Upper lobe of left lung (tissue), 6 donors: Measurements from ENCODE around the gene ADI1. TPM values are rescaled to one million over a fixed set of nuclear protein-coding genes. Genes with fewer than 3 reads are reported as not detected.

Experiments used
- ATAC-seq, 2 donors: fragments of 200-7000 bp; cut with Tn5 transposase; one replicate each; pipeline ENCODE4 v1.9.1; 2022; ENCODE audit warnings: mild to moderate bottlenecking in 2 of 2, moderate library complexity in 2 of 2; ENCODE audit not compliant: low FRiP score in 2 of 2
- DNase-seq, 2 donors: peaks; one replicate each; pipeline ENCODE4 v3.0.0-alpha.2; 2019 to 2020
- H3K27ac ChIP-seq, 4 donors: fragments of 200-600 bp; sonication (generic); one replicate each; pipeline ENCODE4 v1.5.1; 2016 to 2019
- H3K27me3 ChIP-seq, 4 donors: fragments of 200-600 bp; sonication (generic); one replicate each; pipeline ENCODE4 v1.5.1; 2017 to 2019
- H3K36me3 ChIP-seq, 4 donors: fragments of 200-600 bp; sonication (generic); one replicate each; pipeline ENCODE4 v1.5.1; 2016 to 2019
- H3K4me1 ChIP-seq, 4 donors: fragments of 200-600 bp; sonication (generic); one replicate each; pipeline ENCODE4 v1.5.1; 2018 to 2019
- H3K4me3 ChIP-seq, 4 donors: fragments of 200-600 bp; sonication (generic); one replicate each; pipeline ENCODE4 v1.5.1; 2017 to 2019; ENCODE audit warnings: mild to moderate bottlenecking in 2 of 4, moderate library complexity in 1 of 4
- H3K9me3 ChIP-seq, 4 donors: fragments of 200-600 bp; sonication (generic); one replicate each; pipeline ENCODE4 v1.5.1; 2018 to 2019
- CTCF ChIP-seq, 6 experiments: fragments of 450-650 bp in 4 of 6; fragments of 200-600 bp in 2 of 6; sonication (generic) in 2 of 6; IDR thresholded peaks; one replicate each; pipeline ENCODE4 v1.5.1; 2016 to 2019; ENCODE audit warnings: antibody characterized with exemption in 6 of 6
- EP300 ChIP-seq, 4 donors: sonication (generic); formaldehyde crosslinking; IDR thresholded peaks; one replicate each; pipeline ENCODE4 v1.5.1; 2017; ENCODE audit warnings: antibody characterized with exemption in 4 of 4, control low read depth in 2 of 4
- POLR2A ChIP-seq, 4 donors: fragments of 450-650 bp; IDR thresholded peaks; one replicate each; pipeline ENCODE4 v1.5.1; 2016 to 2017; ENCODE audit warnings: antibody characterized with exemption in 4 of 4, mild to moderate bottlenecking in 2 of 4
- POLR2AphosphoS5 ChIP-seq, 2 donors: sonication (generic); formaldehyde crosslinking; IDR thresholded peaks; one replicate each; pipeline ENCODE4 v1.5.1; 2017; ENCODE audit warnings: antibody characterized with exemption in 2 of 2
- WGBS, 2 donors: methylation state at CpG; one replicate each; pipeline ENCODE4 v1.1.5; 2017 to 2018; 5-methylcytosine and 5-hydroxymethylcytosine counted together
- total RNA-seq, 6 donors: library from RNA; depleted of rRNA in 4 of 6; stranded (reverse); fragments of >200 nt in 4 of 6; gene quantifications; one replicate each; pipeline versions ENCODE4 v1.1.0 to v1.2.1, GENCODE V29; 2016 to 2021
- donor health status: DM: no; HTN: no; CAD: no; lungs with moderate emphysema.
- donor health status: DM: no; HTN: yes; CAD: no; lungs with severe emphysema.

The ADI1 gene
- total RNA-seq, 6 donors from 2014 or later = 40.9 to 87.3 (median 77.3) TPM

GRCh38 chr2:3512086-3512485 is 7.2 kb downstream of the ADI1 start:
- Histone ChIP-seq H3K36me3 (peaks cover 10 to 44% (median 36%) of the 10 kb centered on the region in 4 donors), H3K4me3 (no peak overlapping the region), H3K27me3 (no peaks in the 10 kb centered on the region), H3K4me1 (no peaks in the 10 kb centered on the region), H3K27ac (no peak overlapping the region), H3K9me3 (no peaks in the 10 kb centered on the region)
- no peak for DNase-seq
- no peak for ATAC-seq
- TF ChIP-seq POLR2A (IDR thresholded peaks at IDR 0.05) (no peak), CTCF (IDR thresholded peaks at IDR 0.05) (no peak), POLR2AphosphoS5 (IDR thresholded peaks at IDR 0.05) (no peak), EP300 (IDR thresholded peaks at IDR 0.05) (no peak)
- WGBS, 2 donors = 49 to 77% methylated on average over 1 to 2 of the region's 2 CpGs

- no peak overlapping the region for H3K4me3 ChIP-seq
- H3K27me3 ChIP-seq = no peaks in the 10 kb centered on the region
- H3K4me1 ChIP-seq = no peaks in the 10 kb centered on the region
- no peak for DNase-seq
- no peaks in the 10 kb centered on the region for H3K9me3 ChIP-seq
- peaks cover 0 to 55% (median 19%) of the 10 kb centered on the region in 4 donors for H3K36me3 ChIP-seq
- ATAC-seq = no peak
- TF ChIP-seq CTCF (IDR thresholded peaks at IDR 0.05) (no peak), POLR2A (IDR thresholded peaks at IDR 0.05) (no peak), POLR2AphosphoS5 (IDR thresholded peaks at IDR 0.05) (no peak), EP300 (IDR thresholded peaks at IDR 0.05) (no peak)
- 59 to 74% methylated on average over 4 of the region's 4 CpGs for WGBS, 2 donors
- no peak overlapping the region for H3K27ac ChIP-seq
Observed at GRCh38 chr2:3505771-3506170, 13.6 kb downstream of the ADI1 start.

GRCh38 chr2:3504741-3505140 is 14.6 kb downstream of the ADI1 start:
- no peak for DNase-seq
- no peak for ATAC-seq
- Histone ChIP-seq H3K27ac (no peak overlapping the region), H3K4me1 (no peaks in the 10 kb centered on the region), H3K27me3 (no peaks in the 10 kb centered on the region), H3K36me3 (peaks cover 8 to 53% (median 24%) of the 10 kb centered on the region in 4 donors), H3K4me3 (no peak overlapping the region), H3K9me3 (no peaks in the 10 kb centered on the region)
- TF ChIP-seq POLR2AphosphoS5 (IDR thresholded peaks at IDR 0.05) (no peak), POLR2A (IDR thresholded peaks at IDR 0.05) (no peak), EP300 (IDR thresholded peaks at IDR 0.05) (no peak), CTCF (IDR thresholded peaks at IDR 0.05) (no peak)
- WGBS, 2 donors = 84 to 94% methylated on average over 5 of the region's 5 CpGs

GRCh38 chr2:3503483-3503882 is 15.8 kb downstream of the ADI1 start:
- 92% methylated on average over 13 of the region's 13 CpGs for WGBS, 2 donors
- no peaks in the 10 kb centered on the region for H3K4me1 ChIP-seq
- DNase-seq (no peak), ATAC-seq (no peak)
- H3K4me3 ChIP-seq = no peak overlapping the region
- H3K9me3 ChIP-seq = no peaks in the 10 kb centered on the region
- H3K27me3 ChIP-seq = no peaks in the 10 kb centered on the region
- no peak overlapping the region for H3K27ac ChIP-seq
- TF ChIP-seq POLR2A (IDR thresholded peaks at IDR 0.05) = no peak
- TF ChIP-seq EP300 (IDR thresholded peaks at IDR 0.05) = no peak
- no peak for TF ChIP-seq POLR2AphosphoS5 (IDR thresholded peaks at IDR 0.05)
- TF ChIP-seq CTCF (IDR thresholded peaks at IDR 0.05) = no peak
- peaks cover 19 to 61% (median 35%) of the 10 kb centered on the region in 4 donors for H3K36me3 ChIP-seq

GRCh38 chr2:3503046-3503445 is 16.3 kb downstream of the ADI1 start:
- H3K4me1 ChIP-seq = no peaks in the 10 kb centered on the region
- ATAC-seq (no peak), DNase-seq (no peak)
- WGBS, 2 donors = 92 to 93% methylated on average over 14 of the region's 14 CpGs
- no peak for TF ChIP-seq POLR2A (IDR thresholded peaks at IDR 0.05)
- TF ChIP-seq CTCF (IDR thresholded peaks at IDR 0.05) = no peak
- TF ChIP-seq POLR2AphosphoS5 (IDR thresholded peaks at IDR 0.05) = no peak
- TF ChIP-seq EP300 (IDR thresholded peaks at IDR 0.05) = no peak
- no peak overlapping the region for H3K4me3 ChIP-seq
- H3K36me3 ChIP-seq = peaks cover 23 to 66% (median 39%) of the 10 kb centered on the region in 4 donors
- no peaks in the 10 kb centered on the region for H3K9me3 ChIP-seq
- no peak overlapping the region for H3K27ac ChIP-seq
- H3K27me3 ChIP-seq = no peaks in the 10 kb centered on the region
